Fibroblast of the conjunctiva (primary cell): ENCODE results near the gene CRLF1.

Source experiments
- DNase-seq: peaks from one replicate; pipeline ENCODE4 v3.0.0-alpha.2; 2010; ENCODE audit warnings: low read depth

The CRLF1 gene

DNA sequence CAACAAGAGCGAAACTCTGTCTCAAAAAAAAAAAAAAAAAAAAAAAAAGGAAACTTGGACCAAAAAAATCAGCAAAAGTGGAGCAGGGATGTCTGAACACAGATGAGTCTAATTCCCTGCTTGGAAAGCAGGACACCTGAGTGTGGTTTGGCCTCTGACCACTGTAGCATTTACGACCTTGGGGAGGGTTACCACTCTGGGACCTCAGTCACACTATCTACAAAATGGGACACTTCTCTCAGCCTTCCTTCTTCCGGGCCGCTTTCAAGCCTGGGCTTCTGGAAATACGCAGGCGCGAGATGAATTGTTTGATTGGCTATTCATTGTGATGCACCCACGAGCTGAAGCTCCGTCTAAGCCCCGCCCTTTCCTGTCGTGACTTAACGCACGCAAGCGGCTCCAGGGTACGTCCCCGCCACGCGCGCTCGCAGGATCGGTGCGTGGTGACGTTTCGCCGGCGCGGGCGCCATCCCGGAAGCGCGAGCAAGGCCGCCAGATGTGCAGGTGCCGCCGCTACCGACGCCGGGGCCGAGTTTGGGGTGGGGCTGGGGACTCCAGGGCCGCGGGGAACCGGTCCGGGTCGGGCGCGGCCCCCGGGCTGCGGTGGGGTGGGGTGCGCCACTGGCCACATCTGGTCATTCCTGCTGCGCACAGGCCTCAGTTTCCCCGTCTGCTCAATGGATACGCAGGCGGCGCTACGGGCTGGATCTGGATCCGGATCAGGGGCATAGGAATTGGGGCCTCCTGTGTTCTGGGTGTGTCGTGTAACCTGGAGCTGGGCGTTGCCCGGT is 49.0 kb downstream of the CRLF1 start, which contains the start of gene KXD1:
KXD1 (plus strand) TSS at position 460 of the 791 bp plus-strand sequence. CDS start 4,187 bp downstream, outside the sequence.
- peak; percentile 99 for DNase-seq

DNA sequence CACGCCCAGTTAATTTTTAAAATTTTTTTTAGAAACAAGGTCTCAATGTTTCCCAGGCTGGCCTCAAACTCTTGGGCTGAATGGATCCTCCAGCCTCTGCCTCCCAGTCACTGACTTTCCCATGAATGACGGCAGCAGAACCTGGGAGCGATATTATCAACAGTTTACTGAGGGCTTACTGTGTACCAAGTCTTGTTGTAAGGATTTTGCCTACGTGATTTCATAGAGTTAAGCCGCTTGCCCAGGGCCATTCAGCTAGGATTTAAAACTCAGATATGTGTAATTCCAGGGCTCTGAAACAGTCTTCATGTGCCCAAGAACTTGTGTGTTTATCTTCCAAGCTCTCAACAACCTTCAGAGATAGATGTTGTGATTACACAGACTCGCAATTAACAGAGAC is 55.0 kb downstream of the CRLF1 start:
- DNase-seq = no peak

DNA sequence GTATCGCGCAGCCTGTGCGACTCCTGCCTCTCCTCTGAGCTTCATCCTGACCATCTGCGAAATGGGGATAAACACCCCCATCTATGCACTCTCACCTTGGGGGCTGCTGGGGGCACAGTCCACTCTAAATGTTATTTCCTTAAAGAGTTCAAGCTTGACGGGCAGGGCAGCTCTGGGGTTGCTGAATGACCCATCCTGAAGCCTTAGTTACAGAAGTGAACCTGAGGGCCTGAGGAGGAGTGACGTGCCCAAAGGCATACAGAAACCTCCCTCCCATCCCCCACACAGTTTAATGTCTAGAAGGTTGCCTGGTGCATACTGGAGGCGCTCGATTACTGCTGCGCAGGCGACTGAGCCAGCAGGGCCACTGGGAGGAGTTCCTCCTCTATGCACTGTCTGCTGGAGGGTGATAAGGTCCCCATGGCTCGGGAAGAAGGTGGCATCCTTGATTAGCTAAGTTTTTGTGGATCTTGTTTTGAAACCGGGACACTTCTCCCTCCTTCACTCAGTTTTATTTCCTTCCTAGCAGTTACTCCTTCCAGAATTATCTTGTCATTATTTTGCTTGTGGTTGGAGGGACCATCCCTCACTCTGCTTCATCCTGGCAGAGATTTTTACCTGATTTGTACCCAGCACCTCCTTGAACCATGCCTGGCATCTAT is 62.7 kb downstream of the CRLF1 start:
- DNase-seq = no peak
